Subcutaneous abdominal adipose tissue (tissue), 5 donors: ENCODE measurements around the gene AKAP8.
"Not testable (repeated sequence)": the region's sequence is repeated elsewhere in the genome, so short reads cannot be mapped to it uniquely, and the experiment has no call there.

Source experiments
- H3K27ac ChIP-seq: one replicate; pipeline ENCODE4 v1.7.0; 2013; ENCODE audit warnings: low read depth, mild to moderate bottlenecking, inconsistent platforms, low read length, moderate library complexity
- H3K27me3 ChIP-seq, 5 donors: one replicate each; pipeline ENCODE4 v1.7.0; 2013; ENCODE audit warnings: low read length in 5 of 5, inconsistent platforms in 1 of 5; ENCODE audit not compliant: control insufficient read depth in 5 of 5, insufficient read depth in 4 of 5
- H3K36me3 ChIP-seq, 5 donors: one replicate each; pipeline ENCODE4 v1.7.0; 2013; ENCODE audit warnings: low read length in 5 of 5; ENCODE audit not compliant: control insufficient read depth in 5 of 5, insufficient read depth in 5 of 5
- H3K4me1 ChIP-seq, 5 donors: one replicate each; pipeline ENCODE4 v1.7.0; 2013; ENCODE audit warnings: low read length in 5 of 5, mild to moderate bottlenecking in 3 of 5, moderate library complexity in 1 of 5; ENCODE audit not compliant: control insufficient read depth in 5 of 5, insufficient read depth in 5 of 5
- H3K4me3 ChIP-seq, 5 donors: one replicate each; pipeline ENCODE4 v1.7.0; 2013; ENCODE audit warnings: low read length in 5 of 5, low read depth in 1 of 5
- H3K9ac ChIP-seq, 5 donors: one replicate each; pipeline ENCODE4 v1.7.0; 2013; ENCODE audit warnings: low read length in 5 of 5, mild to moderate bottlenecking in 4 of 5, moderate library complexity in 3 of 5
- H3K9me3 ChIP-seq, 5 donors: one replicate each; pipeline ENCODE4 v1.7.0; 2013; ENCODE audit warnings: low read length in 5 of 5; ENCODE audit not compliant: control insufficient read depth in 5 of 5
- donor health status: healthy.
- donor health status: healthy.
- donor health status: healthy.
- donor health status: healthy.
- donor health status: healthy.

AKAP8 gene

DNA sequence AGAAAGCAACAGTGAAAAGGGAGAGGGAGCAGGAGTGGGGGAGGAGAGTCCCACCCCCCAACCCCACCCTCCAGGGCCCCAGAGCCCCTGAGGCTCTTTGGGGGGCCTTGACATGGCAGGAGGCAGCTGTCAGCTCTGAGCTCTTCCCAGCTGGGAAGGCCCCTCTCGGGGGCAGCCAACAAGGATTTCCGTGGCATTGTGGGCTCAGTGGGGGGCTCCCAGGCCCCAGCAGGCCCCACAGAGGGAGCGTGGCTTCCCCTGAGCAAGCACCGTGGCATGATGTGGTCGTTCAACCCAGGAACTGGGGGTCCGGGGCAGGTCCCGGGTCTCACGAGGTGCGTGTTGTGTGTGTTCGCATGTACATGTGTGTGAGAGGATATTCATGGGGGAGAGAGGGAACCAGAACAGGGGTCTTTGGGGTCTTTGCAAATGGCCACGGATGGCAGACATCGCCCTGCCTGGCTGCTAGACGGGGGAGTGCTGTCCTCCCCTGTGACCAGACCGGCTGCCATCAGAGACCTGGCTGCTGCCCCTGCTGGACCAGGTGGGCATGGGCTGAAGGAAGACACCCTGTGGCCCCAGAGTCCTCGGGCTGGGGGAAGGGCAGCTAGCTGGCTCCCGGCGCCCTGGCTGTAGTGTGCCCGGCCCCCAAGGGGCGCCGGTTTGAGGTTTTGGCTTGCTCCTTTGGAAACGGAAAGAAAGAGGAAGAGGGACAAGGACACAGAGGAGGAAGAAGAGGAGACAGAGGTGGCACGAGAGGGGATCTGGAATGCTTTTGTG, 42.9 kb upstream of the AKAP8 start:
- peaks cover 2 to 52% (median 48%) of the 10 kb centered on the region in 5 donors for H3K36me3 ChIP-seq
- no peak overlapping the region for H3K9ac ChIP-seq
- no peaks in the 10 kb centered on the region for H3K27me3 ChIP-seq
- peaks cover 0 to 31% (median 25%) of the 10 kb centered on the region in 5 donors for H3K4me1 ChIP-seq
- peaks cover 0 to 7% (median 6%) of the 10 kb centered on the region in 5 donors for H3K9me3 ChIP-seq
- H3K27ac ChIP-seq: peak overlapping the region; percentile 41
- no peak overlapping the region for H3K4me3 ChIP-seq

DNA sequence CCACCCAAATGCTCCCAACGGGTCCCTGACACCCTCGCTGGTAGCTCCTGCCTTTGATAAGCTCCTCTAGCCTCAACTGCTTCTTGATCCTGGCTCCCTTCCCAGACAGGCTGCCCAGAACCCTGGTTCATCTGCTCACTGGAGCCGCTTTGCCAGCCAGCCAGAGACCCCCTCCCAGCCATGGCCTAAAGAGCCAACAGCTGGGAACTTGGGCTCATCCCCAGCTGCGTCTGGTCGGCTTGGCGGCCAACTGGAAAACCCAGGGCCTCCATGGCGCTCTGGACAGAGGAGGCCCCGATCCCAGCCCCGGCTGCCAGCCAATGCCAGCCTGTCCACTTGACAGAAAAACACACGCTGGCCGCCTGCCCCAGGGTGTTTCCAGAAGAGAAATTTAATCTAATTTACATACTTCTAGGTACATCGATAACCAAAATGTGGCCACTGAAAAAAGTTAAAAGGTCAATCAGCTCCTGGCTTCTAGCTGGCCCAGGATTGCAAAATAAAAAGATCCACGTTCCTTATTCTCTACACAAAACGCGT, 42.2 kb upstream of the AKAP8 start:
- peak overlapping the region in 1 of 5 donors; percentile 47 for H3K9ac ChIP-seq
- H3K27me3 ChIP-seq: no peaks in the 10 kb centered on the region
- H3K4me1 ChIP-seq: peaks cover 3 to 38% (median 32%) of the 10 kb centered on the region in 5 donors
- no peak overlapping the region for H3K4me3 ChIP-seq
- H3K36me3 ChIP-seq: peaks cover 2 to 45% (median 41%) of the 10 kb centered on the region in 5 donors
- peak overlapping the region; percentile 41 for H3K27ac ChIP-seq
- H3K9me3 ChIP-seq: peaks cover 0 to 7% (median 6%) of the 10 kb centered on the region in 5 donors

DNA sequence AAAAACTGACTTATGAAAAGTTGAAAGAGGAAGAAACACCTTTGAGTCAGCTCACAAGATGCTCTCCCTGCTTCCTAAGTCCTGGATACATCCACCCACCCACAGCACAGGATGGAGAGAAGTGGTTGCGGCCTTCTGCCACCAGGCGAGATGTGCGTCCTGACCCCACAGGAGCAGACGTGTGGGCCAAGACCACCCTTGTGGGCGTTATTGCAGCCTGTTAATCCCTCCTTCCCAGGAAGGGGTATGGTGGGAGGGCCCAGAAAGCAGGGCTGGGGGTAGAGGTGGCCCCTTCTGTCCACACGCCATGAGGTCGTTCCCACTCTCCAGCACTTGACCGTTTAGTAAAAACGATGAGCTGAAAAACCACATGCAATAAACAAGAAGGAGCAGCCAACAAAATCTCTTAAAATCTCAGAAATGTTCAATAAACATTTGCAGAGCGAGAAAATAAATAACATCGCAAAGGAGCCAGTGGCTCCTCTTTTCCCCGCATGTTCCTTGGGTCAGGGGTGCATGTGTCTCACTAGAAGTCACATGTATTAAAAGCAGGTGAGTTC, 41.6 kb upstream of the AKAP8 start:
- Histone ChIP-seq H3K27me3 (no peaks in the 10 kb centered on the region), H3K36me3 (peaks cover 0 to 40% (median 37%) of the 10 kb centered on the region in 5 donors), H3K4me3 (no peak overlapping the region), H3K9me3 (peaks cover 0 to 7% (median 6%) of the 10 kb centered on the region in 5 donors), H3K4me1 (peaks cover 3 to 43% (median 37%) of the 10 kb centered on the region in 5 donors), H3K9ac (peak overlapping the region in 1 of 5 donors; percentile 47), H3K27ac (peak overlapping the region; percentile 41)

DNA sequence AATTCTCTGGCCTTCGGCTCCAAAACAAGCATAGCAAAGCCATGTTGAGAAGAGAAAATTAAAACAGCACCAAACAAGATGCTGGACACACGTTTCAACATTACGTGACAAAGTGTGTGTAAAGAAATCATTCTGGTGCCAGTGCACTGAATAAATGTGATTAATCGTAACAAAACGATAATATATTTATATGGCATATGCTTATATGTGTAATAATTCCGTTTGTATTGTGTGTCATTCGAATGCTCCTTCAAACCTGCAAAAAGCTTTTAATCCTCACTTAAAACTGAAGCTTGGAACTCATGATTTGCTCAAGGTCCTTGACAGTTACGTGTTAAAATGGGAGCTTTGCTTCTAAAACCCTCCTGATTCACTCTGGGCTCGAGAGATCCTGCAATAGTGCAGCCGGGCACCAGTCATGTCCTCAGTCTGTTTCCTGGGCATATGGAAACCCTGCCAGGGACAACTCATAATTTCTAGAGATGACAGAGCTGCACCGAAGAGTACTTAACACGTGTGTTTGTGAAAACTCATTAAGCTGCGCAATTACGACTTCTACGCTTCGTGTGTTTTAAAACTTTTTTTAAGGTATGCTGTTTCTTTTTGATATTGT, 39.9 kb upstream of the AKAP8 start:
- Histone ChIP-seq H3K4me1 (peaks cover 3 to 47% (median 40%) of the 10 kb centered on the region in 5 donors), H3K9ac (peak overlapping the region in 4 of 5 donors; percentile 28 to 80 (median 67)), H3K36me3 (peaks cover 0 to 27% (median 24%) of the 10 kb centered on the region in 5 donors), H3K9me3 (peaks cover 0 to 7% (median 6%) of the 10 kb centered on the region in 5 donors), H3K4me3 (peak overlapping the region; percentile 74 to 99 (median 89)), H3K27me3 (no peaks in the 10 kb centered on the region), H3K27ac (no peak overlapping the region)

DNA sequence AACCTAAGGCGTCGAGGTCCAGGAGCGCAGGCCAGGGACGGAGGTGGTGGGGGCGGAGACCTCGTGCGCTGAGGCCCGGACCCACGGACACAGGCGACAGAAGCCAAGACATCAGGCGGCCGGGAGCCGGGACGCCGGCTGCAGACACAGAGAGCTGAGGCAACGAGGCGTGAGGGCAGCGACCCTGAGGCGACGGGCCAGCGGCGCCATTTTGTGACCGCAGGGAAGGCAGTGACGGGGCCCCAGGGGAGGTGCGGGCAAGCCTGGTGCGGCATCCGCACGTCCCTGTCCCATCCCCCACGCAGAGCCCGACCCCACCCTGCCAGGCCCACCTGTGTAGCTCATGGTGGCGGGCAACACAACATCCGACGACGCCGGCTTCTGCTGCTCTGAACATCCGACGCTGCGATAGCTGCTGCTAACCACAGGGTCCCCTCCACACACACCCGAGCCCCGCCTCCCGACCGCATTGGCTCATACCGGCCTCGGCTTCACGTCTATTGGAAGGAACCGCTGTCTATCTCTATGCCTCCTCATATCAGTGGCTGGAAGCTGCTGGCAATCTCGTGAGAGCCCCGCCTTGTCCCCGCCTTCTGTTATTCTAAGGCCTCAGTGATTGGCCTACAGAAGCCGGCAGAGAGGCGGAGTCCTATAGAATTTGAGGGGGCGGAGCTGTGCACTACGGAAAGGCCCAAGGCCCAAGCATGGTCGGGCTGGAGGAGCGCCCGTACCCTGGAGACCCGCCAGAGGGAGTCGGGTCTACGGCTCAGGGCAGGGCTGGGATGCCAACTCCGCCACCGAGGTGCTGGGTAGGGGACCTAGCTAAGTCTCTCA, 39.2 kb upstream of the AKAP8 start, which contains the start of gene AKAP8L:
Gene AKAP8L (minus strand): TSS at position 410 of the 834 bp plus-strand sequence. CDS start 65 bp downstream, at position 345.
- peak within 1 kb of the TSS; percentile 94 for H3K27ac ChIP-seq
- peaks cover 3 to 48% (median 40%) of the 10 kb centered on the region in 5 donors for H3K4me1 ChIP-seq
- H3K9me3 ChIP-seq: peaks cover 0 to 7% (median 6%) of the 10 kb centered on the region in 5 donors
- H3K4me3 ChIP-seq: peak within 1 kb of the TSS; percentile 89 to 99 (median 96)
- no peaks in the 10 kb centered on the region for H3K27me3 ChIP-seq
- peaks cover 0 to 20% (median 17%) of the 10 kb centered on the region in 5 donors for H3K36me3 ChIP-seq
- peak within 1 kb of the TSS; percentile 84 to 96 (median 92) for H3K9ac ChIP-seq

DNA sequence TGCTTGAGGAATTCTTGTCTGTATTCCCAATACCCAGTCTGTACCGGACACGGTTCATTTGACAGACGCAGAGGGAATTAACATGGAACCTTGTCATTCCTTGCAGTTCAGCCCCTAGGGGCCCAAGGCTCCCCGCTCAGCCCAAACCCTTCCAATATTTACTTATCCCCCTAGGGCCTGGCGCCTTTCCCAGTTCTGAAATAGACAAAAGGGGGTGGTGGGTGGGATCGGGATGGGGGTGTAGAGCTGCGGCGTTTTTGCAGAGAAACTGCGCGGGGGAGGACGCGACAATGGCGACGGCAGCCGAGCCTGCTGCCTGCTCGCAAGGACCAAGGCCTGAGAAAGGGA, 38.6 kb upstream of the AKAP8 start:
- peaks cover 0 to 14% (median 11%) of the 10 kb centered on the region in 5 donors for H3K36me3 ChIP-seq
- no peaks in the 10 kb centered on the region for H3K27me3 ChIP-seq
- H3K4me1 ChIP-seq: peaks cover 3 to 54% (median 46%) of the 10 kb centered on the region in 5 donors

DNA sequence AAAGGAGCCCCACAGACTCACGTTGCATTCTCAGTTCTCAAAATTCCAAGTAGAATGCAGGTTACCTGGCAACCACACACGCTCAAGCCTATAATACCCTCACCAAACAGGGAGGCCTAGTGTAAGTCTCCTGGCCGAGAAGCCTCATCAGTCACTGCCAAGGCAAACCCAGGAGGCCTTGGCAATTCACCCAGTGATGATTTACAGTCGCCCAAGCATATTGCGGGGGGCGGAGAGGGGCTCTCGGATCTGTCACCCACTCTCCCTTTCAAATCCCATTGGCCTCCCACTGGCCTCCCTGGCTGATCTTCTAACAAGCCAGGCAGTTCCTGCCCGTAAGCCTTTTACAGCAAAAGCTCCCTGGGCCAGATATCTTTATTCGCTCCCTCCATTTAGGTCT, 38.1 kb upstream of the AKAP8 start:
- Histone ChIP-seq H3K27me3 (no peaks in the 10 kb centered on the region), H3K4me1 (peaks cover 3 to 59% (median 51%) of the 10 kb centered on the region in 5 donors), H3K4me3 (peak overlapping the region; percentile 89 to 99 (median 96)), H3K9ac (peak overlapping the region; percentile 84 to 96 (median 92)), H3K27ac (peak overlapping the region; percentile 94), H3K9me3 (no peaks in the 10 kb centered on the region), H3K36me3 (peaks cover 0 to 9% (median 7%) of the 10 kb centered on the region in 5 donors)

More for the DNA sequence above, 38.6 kb upstream of the AKAP8 start:
- Histone ChIP-seq H3K4me3 (peak overlapping the region; percentile 89 to 99 (median 96)), H3K9me3 (peaks cover 0 to 4% (median 3%) of the 10 kb centered on the region in 5 donors), H3K9ac (peak overlapping the region; percentile 84 to 96 (median 92)), H3K27ac (peak overlapping the region; percentile 94)

DNA sequence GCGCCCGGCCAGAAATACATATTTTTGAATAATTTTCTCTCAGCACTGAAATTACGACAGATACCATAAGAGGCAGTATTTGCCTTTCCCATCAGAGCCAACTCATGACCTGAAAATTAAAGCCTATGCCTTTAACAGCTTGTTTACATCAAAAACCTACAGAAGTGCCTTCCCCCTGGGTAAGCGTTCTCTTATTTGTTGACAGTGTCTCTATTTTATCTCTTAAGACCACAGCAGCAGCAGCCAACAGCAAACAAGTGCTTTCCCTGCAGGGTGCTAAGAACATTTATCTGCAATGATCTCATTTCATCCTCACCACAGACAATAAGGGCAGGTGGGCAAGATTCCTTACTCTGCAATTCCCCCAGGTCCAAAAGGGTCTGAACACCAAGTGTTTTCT, 33.2 kb upstream of the AKAP8 start:
- H3K9ac ChIP-seq: peak overlapping the region in 2 of 5 donors; percentile 10 to 26
- no peaks in the 10 kb centered on the region for H3K27me3 ChIP-seq
- H3K27ac ChIP-seq: no peak overlapping the region
- peaks cover 6 to 20% (median 17%) of the 10 kb centered on the region in 5 donors for H3K36me3 ChIP-seq
- peak overlapping the region in 1 of 5 donors; percentile 5 for H3K4me3 ChIP-seq
- H3K4me1 ChIP-seq: peaks cover 3 to 56% (median 49%) of the 10 kb centered on the region in 5 donors
- H3K9me3 ChIP-seq: no peaks in the 10 kb centered on the region

DNA sequence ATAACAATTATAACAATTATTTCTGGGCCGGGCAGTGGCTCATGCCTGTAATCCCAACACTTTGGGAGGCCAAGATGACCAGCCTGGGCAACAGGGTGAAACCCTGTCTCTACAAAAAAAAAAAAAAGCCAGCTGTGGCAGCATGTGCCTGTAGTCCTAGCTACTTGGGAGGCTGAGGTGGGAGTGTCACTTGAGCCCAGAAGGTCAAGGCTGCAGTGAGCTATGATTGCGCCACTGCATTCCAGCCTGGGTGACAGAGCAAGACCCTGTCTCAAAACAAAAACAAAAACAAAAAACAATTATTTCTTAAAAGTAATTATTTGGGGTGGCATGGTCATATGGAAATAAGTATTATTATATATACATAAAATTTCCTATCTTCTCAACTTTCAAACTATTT, 31.8 kb upstream of the AKAP8 start:
- not testable (repeated sequence) for H3K27ac ChIP-seq, H3K9me3 ChIP-seq, H3K4me3 ChIP-seq, H3K27me3 ChIP-seq
- Histone ChIP-seq H3K36me3 (peaks cover 6 to 23% (median 16%) of the 10 kb centered on the region in 5 donors), H3K9ac (peak overlapping the region in 1 of 5 donors; percentile 31), H3K4me1 (peaks cover 0 to 41% (median 34%) of the 10 kb centered on the region in 5 donors)
